Measurements from ENCODE around the gene PLEKHM3. TPM values are rescaled to one million over a fixed set of nuclear protein-coding genes. Genes with fewer than 3 reads are reported as not detected.

PLEKHM3 gene
- total and polyA plus RNA-seq, 2 of the 13 experiments (the other 11 are each of a cell fraction or from before 2014, with no cell fraction given): 4.5 to 4.7 TPM

GRCh38 chr2:208031608-208032019 is 6.3 kb upstream of the PLEKHM3 start (continued):
- TF ChIP-seq, protein P1, sequence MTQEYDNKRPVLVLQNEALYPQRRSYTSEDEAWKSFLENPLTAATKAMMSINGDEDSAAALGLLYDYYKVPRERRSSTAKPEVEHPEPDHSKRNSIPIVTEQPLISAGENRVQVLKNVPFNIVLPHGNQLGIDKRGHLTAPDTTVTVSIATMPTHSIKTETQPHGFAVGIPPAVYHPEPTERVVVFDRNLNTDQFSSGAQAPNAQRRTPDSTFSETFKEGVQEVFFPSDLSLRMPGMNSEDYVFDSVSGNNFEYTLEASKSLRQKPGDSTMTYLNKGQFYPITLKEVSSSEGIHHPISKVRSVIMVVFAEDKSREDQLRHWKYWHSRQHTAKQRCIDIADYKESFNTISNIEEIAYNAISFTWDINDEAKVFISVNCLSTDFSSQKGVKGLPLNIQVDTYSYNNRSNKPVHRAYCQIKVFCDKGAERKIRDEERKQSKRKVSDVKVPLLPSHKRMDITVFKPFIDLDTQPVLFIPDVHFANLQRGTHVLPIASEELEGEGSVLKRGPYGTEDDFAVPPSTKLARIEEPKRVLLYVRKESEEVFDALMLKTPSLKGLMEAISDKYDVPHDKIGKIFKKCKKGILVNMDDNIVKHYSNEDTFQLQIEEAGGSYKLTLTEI (CRISPR knock-in tag; conservative IDR thresholded peaks at IDR 0.05): no peak
- no peak for TF ChIP-seq ZNF326 (CRISPR knock-in tag; IDR thresholded peaks at IDR 0.05; ENCODE audit: borderline replicate concordance)
- no peak for TF ChIP-seq REL (CRISPR knock-in tag; conservative IDR thresholded peaks at IDR 0.05)
- TF ChIP-seq IKZF4 (CRISPR knock-in tag; IDR thresholded peaks at IDR 0.05; ENCODE audit: borderline replicate concordance, low read depth, not compliant biosample characterization): no peak
- peak; percentile 97 for TF ChIP-seq FOXK1 (CRISPR knock-in tag; IDR thresholded peaks at IDR 0.05; ENCODE audit: borderline replicate concordance, low read depth)
- no peak for TF ChIP-seq CENPT (CRISPR knock-in tag; IDR thresholded peaks at IDR 0.05; ENCODE audit: low read depth)
- TF ChIP-seq NCOR1 (IDR thresholded peaks at IDR 0.05; ENCODE audit: borderline replicate concordance, low read length): peak; percentile 63; the same call in 1 of the 2 replicates
- TF ChIP-seq ATF7-NPFF (CRISPR knock-in tag; IDR thresholded peaks at IDR 0.05; ENCODE audit: low read depth): no peak
- TF ChIP-seq, protein P2, sequence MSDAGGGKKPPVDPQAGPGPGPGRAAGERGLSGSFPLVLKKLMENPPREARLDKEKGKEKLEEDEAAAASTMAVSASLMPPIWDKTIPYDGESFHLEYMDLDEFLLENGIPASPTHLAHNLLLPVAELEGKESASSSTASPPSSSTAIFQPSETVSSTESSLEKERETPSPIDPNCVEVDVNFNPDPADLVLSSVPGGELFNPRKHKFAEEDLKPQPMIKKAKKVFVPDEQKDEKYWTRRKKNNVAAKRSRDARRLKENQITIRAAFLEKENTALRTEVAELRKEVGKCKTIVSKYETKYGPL (CRISPR knock-in tag; IDR thresholded peaks at IDR 0.05): no peak
- no peak for TF ChIP-seq ZNF230 (CRISPR knock-in tag; IDR thresholded peaks at IDR 0.05)
- TF ChIP-seq ZNF7 (CRISPR knock-in tag; IDR thresholded peaks at IDR 0.05): no peak
- no peak for TF ChIP-seq TMF1 (CRISPR knock-in tag; IDR thresholded peaks at IDR 0.05; ENCODE audit: low read depth)
- TF ChIP-seq ZNF567 (CRISPR knock-in tag; IDR thresholded peaks at IDR 0.05; ENCODE audit: borderline replicate concordance): no peak
- no peak for TF ChIP-seq MXI1 (IDR thresholded peaks at IDR 0.05; ENCODE audit: borderline replicate concordance, low read depth, low read length)
- no peak for TF ChIP-seq WIZ (CRISPR knock-in tag; IDR thresholded peaks at IDR 0.05)
- no peak for TF ChIP-seq EHMT2 (IDR thresholded peaks at IDR 0.05; ENCODE audit: borderline replicate concordance, low read depth, low read length)
- no peak for TF ChIP-seq ZNF333 (CRISPR knock-in tag; IDR thresholded peaks at IDR 0.05; ENCODE audit: borderline replicate concordance)
- TF ChIP-seq GATAD1 (CRISPR knock-in tag; IDR thresholded peaks at IDR 0.05): peak; percentile 67
- TF ChIP-seq, protein P3, sequence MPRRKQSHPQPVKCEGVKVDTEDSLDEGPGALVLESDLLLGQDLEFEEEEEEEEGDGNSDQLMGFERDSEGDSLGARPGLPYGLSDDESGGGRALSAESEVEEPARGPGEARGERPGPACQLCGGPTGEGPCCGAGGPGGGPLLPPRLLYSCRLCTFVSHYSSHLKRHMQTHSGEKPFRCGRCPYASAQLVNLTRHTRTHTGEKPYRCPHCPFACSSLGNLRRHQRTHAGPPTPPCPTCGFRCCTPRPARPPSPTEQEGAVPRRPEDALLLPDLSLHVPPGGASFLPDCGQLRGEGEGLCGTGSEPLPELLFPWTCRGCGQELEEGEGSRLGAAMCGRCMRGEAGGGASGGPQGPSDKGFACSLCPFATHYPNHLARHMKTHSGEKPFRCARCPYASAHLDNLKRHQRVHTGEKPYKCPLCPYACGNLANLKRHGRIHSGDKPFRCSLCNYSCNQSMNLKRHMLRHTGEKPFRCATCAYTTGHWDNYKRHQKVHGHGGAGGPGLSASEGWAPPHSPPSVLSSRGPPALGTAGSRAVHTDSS (CRISPR knock-in tag; conservative IDR thresholded peaks at IDR 0.05): no peak
- TF ChIP-seq, protein P4, sequence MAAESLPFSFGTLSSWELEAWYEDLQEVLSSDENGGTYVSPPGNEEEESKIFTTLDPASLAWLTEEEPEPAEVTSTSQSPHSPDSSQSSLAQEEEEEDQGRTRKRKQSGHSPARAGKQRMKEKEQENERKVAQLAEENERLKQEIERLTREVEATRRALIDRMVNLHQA (CRISPR knock-in tag; IDR thresholded peaks at IDR 0.05): peak; percentile 76; the same call in 1 of the 2 replicates
- no peak for TF ChIP-seq DZIP1 (CRISPR knock-in tag; IDR thresholded peaks at IDR 0.05)

All from HepG2 (cell line).